SHP77 (cell line): ENCODE measurements around the gene TMEM98.
"Not testable (repeated sequence)": the region's sequence is repeated elsewhere in the genome, so short reads cannot be mapped to it uniquely, and the experiment has no call there.

Experiments used
- DNase-seq, 2 experiments: peaks; one replicate each; lab custom pipeline; 2025; lab: John Stamatoyannopoulos, UW

The TMEM98 gene

GRCh38 chr17:32943206-32943605, 15.3 kb downstream of the TMEM98 start:
- no peak for DNase-seq

GRCh38 chr17:32943647-32944191, 15.8 kb downstream of the TMEM98 start:
- DNase-seq: no peak

- DNase-seq: no peak
Observed at GRCh38 chr17:32944248-32945020, 16.5 kb downstream of the TMEM98 start.

GRCh38 chr17:32946375-32947135, 18.6 kb downstream of the TMEM98 start:
- no peak for DNase-seq

- no peak for DNase-seq
Observed at GRCh38 chr17:32947736-32948135, 19.8 kb downstream of the TMEM98 start.

- DNase-seq: no peak
Observed at GRCh38 chr17:32949181-32949580, 21.2 kb downstream of the TMEM98 start.

GRCh38 chr17:32952491-32952890, 24.5 kb downstream of the TMEM98 start:
- not testable (repeated sequence) for DNase-seq

- no peak for DNase-seq
Observed at GRCh38 chr17:32953045-32953444, 25.1 kb downstream of the TMEM98 start.

- DNase-seq: no peak
Observed at GRCh38 chr17:32953857-32954256, 25.9 kb downstream of the TMEM98 start.

GRCh38 chr17:32954477-32954876, 26.5 kb downstream of the TMEM98 start:
- DNase-seq: no peak

- DNase-seq: no peak
Observed at GRCh38 chr17:32955155-32955554, 27.2 kb downstream of the TMEM98 start.

- no peak for DNase-seq
Observed at GRCh38 chr17:32956240-32956970, 28.5 kb downstream of the TMEM98 start.

GRCh38 chr17:32958418-32958817, 30.5 kb downstream of the TMEM98 start:
- no peak for DNase-seq

GRCh38 chr17:32960815-32961214, 32.9 kb downstream of the TMEM98 start:
- no peak for DNase-seq

GRCh38 chr17:32962320-32962711, 34.4 kb downstream of the TMEM98 start:
- no peak for DNase-seq

- no peak for DNase-seq
Observed at GRCh38 chr17:32964541-32964940, 36.6 kb downstream of the TMEM98 start.

- DNase-seq: not testable (repeated sequence)
Observed at GRCh38 chr17:32969231-32969630, 41.3 kb downstream of the TMEM98 start.

GRCh38 chr17:32970281-32970680, 42.3 kb downstream of the TMEM98 start:
- DNase-seq: no peak

- DNase-seq: no peak
Observed at GRCh38 chr17:32971171-32971570, 43.2 kb downstream of the TMEM98 start.

GRCh38 chr17:32976131-32976530, 48.2 kb downstream of the TMEM98 start:
- no peak for DNase-seq

- no peak for DNase-seq
Observed at GRCh38 chr17:32976605-32977004, 48.7 kb downstream of the TMEM98 start.

- no peak for DNase-seq
Observed at GRCh38 chr17:32980230-32980629, 52.3 kb downstream of the TMEM98 start.
